Measurements from ENCODE around the gene RNLS.
"Not testable (repeated sequence)": the region's sequence is repeated elsewhere in the genome, so short reads cannot be mapped to it uniquely, and the experiment has no call there.

RNLS gene

GRCh38 chr10:88521791-88522190, 61.3 kb downstream of the RNLS start:
- no peak for DNase-seq

GRCh38 chr10:88515235-88515634, 67.9 kb downstream of the RNLS start:
- DNase-seq, result no peak

GRCh38 chr10:88512599-88512998, 70.5 kb downstream of the RNLS start:
- no peak for DNase-seq

GRCh38 chr10:88508796-88509195, 74.3 kb downstream of the RNLS start:
- DNase-seq, result no peak

GRCh38 chr10:88507826-88508453, 75.2 kb downstream of the RNLS start:
- DNase-seq, result no peak

- no peak for DNase-seq
These were observed 75.7 kb downstream of the RNLS start for GRCh38 chr10:88507404-88507803.

- DNase-seq, result no peak
These were observed 77.4 kb downstream of the RNLS start for GRCh38 chr10:88505680-88506215.

GRCh38 chr10:88505265-88505664, 77.9 kb downstream of the RNLS start:
- no peak for DNase-seq

GRCh38 chr10:88500656-88501055, 82.5 kb downstream of the RNLS start:
- DNase-seq, result no peak

- no peak for DNase-seq
These were observed 83.3 kb downstream of the RNLS start for GRCh38 chr10:88499569-88500470.

GRCh38 chr10:88497913-88498312, 85.2 kb downstream of the RNLS start:
- DNase-seq, result no peak

- DNase-seq, result no peak
These were observed 88.6 kb downstream of the RNLS start for GRCh38 chr10:88494537-88494936.

- DNase-seq, result no peak
These were observed 89.2 kb downstream of the RNLS start for GRCh38 chr10:88493691-88494483.

- DNase-seq, result no peak
These were observed 91.8 kb downstream of the RNLS start for GRCh38 chr10:88491314-88491713.

- no peak for DNase-seq
These were observed 92.7 kb downstream of the RNLS start for GRCh38 chr10:88490231-88490980.

- DNase-seq, result no peak
These were observed 94.0 kb downstream of the RNLS start for GRCh38 chr10:88489107-88489506.

- DNase-seq, result not testable (repeated sequence)
These were observed 96.3 kb downstream of the RNLS start for GRCh38 chr10:88486816-88487215.

- DNase-seq, result no peak
These were observed 100.9 kb downstream of the RNLS start for GRCh38 chr10:88482220-88482619.

- no peak for DNase-seq
These were observed 104.9 kb downstream of the RNLS start for GRCh38 chr10:88478256-88478655.

GRCh38 chr10:88477343-88478085, 105.6 kb downstream of the RNLS start:
- DNase-seq, result no peak
